ENCODE results near the gene CABP7. TPM values are rescaled to one million over a fixed set of nuclear protein-coding genes. Genes with fewer than 3 reads are reported as not detected.

CABP7 gene
- total and polyA plus RNA-seq, 2 of the 13 experiments (the other 11 are each of a cell fraction or from before 2014, with no cell fraction given), result 0.08 TPM; not detected in 1

DNA sequence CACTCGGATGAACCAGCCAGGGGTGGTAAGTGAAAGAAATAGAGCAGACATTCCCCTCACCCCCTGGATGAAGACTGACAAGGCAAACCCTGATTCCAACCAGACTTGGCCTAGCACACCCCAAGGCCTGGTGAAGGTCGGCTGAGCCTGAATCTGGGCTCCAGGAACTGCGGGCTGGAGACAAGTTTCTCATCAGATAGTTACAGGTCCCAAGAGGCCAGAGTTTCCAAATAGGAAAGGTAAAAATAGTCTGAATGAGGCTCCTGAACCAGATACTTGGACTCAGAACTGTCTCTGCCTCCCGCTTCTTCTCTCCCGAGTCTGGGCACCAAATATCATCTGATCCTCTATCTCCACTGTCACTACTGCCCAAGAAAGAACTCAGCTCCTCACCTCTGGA, 39.2 kb downstream of the CABP7 start (continued):
- TF ChIP-seq ZNF589 (CRISPR knock-in tag; conservative IDR thresholded peaks at IDR 0.05), result no peak

GRCh38 chr22:29762263-29762662, 42.5 kb downstream of the CABP7 start:
- intact Hi-C loops (cut with micrococcal nuclease; ENCODE audit: unreplicated experiment) (no loop called here), in situ Hi-C loops (cut with HindIII; ENCODE audit: extremely low pct_ligation_motif_present, low pct_unique_long_range_greater_than_20kb) (no loop called here)
- FAIRE-seq (no peak), DNase-seq (ENCODE audit: low spot score) (no peak), ATAC-seq (no peak)
- H3K79me2 ChIP-seq (ENCODE audit: insufficient read depth, low read length), result peaks cover 17% of the 10 kb centered on the region
- H3K4me3 ChIP-seq (replicated peaks in 1 of 3; ENCODE audit: insufficient read depth in 1 of 3, low read depth in 2 of 3, low read length in 3 of 3), result no peak overlapping the region
- H3K4me1 ChIP-seq (ENCODE audit: insufficient read depth, low read length), result peaks cover 22% of the 10 kb centered on the region
- BruUV-seq (replicated peaks), result no TSS peak
- 82% methylated on average over 15 of the region's 15 CpGs for WGBS (ENCODE audit: low lambda C conversion rate)
- POLR2A ChIA-PET, result no interaction called here
- H2AFZ ChIP-seq (ENCODE audit: low read length), result no peak overlapping the region
- H3K27me3 ChIP-seq (ENCODE audit: control insufficient read depth in 1 of 2, insufficient read depth in 2 of 2, low read length in 2 of 2), result no peaks in the 10 kb centered on the region; a peak in 1 of 5 replicates
- H3K36me3 ChIP-seq (replicated peaks in 1 of 2; ENCODE audit: control insufficient read depth in 1 of 2, insufficient read depth in 2 of 2, low read length in 2 of 2), result no peaks in the 10 kb centered on the region
- H3K4me2 ChIP-seq (ENCODE audit: low read depth, low read length), result no peak overlapping the region
- CTCF ChIA-PET (ENCODE audit: low intra/inter-chr PET ratio, low total read pairs), result no interaction called here
- no peak overlapping the region for H3K27ac ChIP-seq (ENCODE audit: extremely low read length, insufficient read depth, low read length)
- H3K9me3 ChIP-seq (ENCODE audit: low read length), result no peaks in the 10 kb centered on the region
- H4K20me1 ChIP-seq (ENCODE audit: insufficient read depth, low read length), result no peaks in the 10 kb centered on the region
- no peak overlapping the region for H3K9ac ChIP-seq (ENCODE audit: insufficient read depth, low read depth, low read length)
- TF ChIP-seq ZNF562 (CRISPR knock-in tag; IDR thresholded peaks at IDR 0.05; ENCODE audit: borderline replicate concordance) (no peak), ZNF136 (CRISPR knock-in tag; IDR thresholded peaks at IDR 0.05; ENCODE audit: low read depth) (no peak), ZMAT3 (CRISPR knock-in tag; conservative IDR thresholded peaks at IDR 0.05) (no peak), KDM5B (CRISPR knock-in tag; IDR thresholded peaks at IDR 0.05; ENCODE audit: borderline replicate concordance) (no peak), U2AF2 (IDR thresholded peaks at IDR 0.05; ENCODE audit: low read depth, low read length) (no peak), ZBTB2 (CRISPR knock-in tag; IDR thresholded peaks at IDR 0.05; ENCODE audit: low read depth) (no peak), ZFP91 (CRISPR knock-in tag; IDR thresholded peaks at IDR 0.05; ENCODE audit: borderline replicate concordance) (no peak), GMEB1 (CRISPR knock-in tag; IDR thresholded peaks at IDR 0.05; ENCODE audit: borderline replicate concordance) (no peak), ZC3H4 (CRISPR knock-in tag; IDR thresholded peaks at IDR 0.05; ENCODE audit: borderline replicate concordance) (no peak)
- TF ChIP-seq, protein P1, sequence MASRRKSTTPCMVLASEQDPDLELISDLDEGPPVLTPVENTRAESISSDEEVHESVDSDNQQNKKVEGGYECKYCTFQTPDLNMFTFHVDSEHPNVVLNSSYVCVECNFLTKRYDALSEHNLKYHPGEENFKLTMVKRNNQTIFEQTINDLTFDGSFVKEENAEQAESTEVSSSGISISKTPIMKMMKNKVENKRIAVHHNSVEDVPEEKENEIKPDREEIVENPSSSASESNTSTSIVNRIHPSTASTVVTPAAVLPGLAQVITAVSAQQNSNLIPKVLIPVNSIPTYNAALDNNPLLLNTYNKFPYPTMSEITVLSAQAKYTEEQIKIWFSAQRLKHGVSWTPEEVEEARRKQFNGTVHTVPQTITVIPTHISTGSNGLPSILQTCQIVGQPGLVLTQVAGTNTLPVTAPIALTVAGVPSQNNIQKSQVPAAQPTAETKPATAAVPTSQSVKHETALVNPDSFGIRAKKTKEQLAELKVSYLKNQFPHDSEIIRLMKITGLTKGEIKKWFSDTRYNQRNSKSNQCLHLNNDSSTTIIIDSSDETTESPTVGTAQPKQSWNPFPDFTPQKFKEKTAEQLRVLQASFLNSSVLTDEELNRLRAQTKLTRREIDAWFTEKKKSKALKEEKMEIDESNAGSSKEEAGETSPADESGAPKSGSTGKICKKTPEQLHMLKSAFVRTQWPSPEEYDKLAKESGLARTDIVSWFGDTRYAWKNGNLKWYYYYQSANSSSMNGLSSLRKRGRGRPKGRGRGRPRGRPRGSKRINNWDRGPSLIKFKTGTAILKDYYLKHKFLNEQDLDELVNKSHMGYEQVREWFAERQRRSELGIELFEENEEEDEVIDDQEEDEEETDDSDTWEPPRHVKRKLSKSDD (CRISPR knock-in tag; IDR thresholded peaks at IDR 0.05; ENCODE audit: low read depth), result no peak
- TF ChIP-seq, protein P2, sequence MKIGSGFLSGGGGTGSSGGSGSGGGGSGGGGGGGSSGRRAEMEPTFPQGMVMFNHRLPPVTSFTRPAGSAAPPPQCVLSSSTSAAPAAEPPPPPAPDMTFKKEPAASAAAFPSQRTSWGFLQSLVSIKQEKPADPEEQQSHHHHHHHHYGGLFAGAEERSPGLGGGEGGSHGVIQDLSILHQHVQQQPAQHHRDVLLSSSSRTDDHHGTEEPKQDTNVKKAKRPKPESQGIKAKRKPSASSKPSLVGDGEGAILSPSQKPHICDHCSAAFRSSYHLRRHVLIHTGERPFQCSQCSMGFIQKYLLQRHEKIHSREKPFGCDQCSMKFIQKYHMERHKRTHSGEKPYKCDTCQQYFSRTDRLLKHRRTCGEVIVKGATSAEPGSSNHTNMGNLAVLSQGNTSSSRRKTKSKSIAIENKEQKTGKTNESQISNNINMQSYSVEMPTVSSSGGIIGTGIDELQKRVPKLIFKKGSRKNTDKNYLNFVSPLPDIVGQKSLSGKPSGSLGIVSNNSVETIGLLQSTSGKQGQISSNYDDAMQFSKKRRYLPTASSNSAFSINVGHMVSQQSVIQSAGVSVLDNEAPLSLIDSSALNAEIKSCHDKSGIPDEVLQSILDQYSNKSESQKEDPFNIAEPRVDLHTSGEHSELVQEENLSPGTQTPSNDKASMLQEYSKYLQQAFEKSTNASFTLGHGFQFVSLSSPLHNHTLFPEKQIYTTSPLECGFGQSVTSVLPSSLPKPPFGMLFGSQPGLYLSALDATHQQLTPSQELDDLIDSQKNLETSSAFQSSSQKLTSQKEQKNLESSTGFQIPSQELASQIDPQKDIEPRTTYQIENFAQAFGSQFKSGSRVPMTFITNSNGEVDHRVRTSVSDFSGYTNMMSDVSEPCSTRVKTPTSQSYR (CRISPR knock-in tag; IDR thresholded peaks at IDR 0.05; ENCODE audit: borderline replicate concordance), result no peak
